Uterine smooth muscle cell (primary cell): ENCODE results near the gene DCTN1. TPM values are rescaled to one million over a fixed set of nuclear protein-coding genes. Genes with fewer than 3 reads are reported as not detected.

Experiments
- total RNA-seq: library from RNA; depleted of rRNA; stranded (reverse); fragments of >200 nt; gene quantifications from 2 replicates; pipeline ENCODE4 v1.2.3, GENCODE V29; 2014

The DCTN1 gene
- total RNA-seq, result 196 and 294 TPM in 2 replicates

DNA sequence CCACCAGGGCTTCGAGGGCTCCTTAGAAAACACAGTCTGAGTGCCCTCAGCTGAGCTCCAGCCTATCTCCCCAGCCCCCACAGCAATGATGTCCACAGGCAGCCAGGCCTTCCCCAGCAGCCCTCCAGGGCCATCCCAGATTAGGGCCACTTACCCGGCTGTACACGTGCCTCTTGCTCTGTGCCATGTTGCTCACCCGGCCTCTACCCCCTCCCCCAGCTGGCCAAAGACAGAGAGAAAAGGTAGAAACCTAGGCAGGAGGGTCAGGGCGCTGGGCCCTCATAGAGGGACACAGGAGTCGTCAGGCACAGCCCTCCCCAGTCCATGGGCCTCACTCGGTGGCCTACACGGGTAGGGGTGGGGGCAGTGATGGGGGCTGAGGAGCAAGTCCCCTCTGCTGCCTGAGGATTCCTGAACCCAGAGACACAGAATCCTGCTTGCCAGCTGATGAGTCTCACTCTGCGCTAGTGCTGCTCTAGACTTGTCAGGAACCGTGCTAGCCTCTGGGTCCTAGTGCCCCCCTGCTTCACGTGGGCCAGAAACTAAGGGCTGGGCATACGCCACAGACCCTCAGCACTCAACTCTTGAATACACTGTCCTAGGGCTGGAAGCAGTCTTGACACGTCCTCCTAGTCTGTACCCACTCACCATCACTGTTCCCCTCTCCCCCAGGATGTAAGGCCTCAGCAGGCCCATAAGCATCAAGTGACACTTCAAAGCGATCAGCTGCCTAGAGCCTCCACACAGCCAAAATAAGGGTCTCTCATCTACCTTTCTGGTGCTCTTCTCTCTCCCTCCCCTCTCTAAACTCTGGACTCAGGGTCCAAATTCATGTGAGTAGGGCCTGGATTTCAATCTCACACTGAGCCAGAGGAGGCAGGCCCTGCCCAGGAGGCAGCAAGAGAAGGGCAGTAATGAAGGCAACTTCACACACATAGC lies at the start of gene DCTN1:
Gene DCTN1 (minus strand): TSS at position 461 of the 939 bp plus-strand sequence. CDS start 274 bp downstream, at position 187.

DNA sequence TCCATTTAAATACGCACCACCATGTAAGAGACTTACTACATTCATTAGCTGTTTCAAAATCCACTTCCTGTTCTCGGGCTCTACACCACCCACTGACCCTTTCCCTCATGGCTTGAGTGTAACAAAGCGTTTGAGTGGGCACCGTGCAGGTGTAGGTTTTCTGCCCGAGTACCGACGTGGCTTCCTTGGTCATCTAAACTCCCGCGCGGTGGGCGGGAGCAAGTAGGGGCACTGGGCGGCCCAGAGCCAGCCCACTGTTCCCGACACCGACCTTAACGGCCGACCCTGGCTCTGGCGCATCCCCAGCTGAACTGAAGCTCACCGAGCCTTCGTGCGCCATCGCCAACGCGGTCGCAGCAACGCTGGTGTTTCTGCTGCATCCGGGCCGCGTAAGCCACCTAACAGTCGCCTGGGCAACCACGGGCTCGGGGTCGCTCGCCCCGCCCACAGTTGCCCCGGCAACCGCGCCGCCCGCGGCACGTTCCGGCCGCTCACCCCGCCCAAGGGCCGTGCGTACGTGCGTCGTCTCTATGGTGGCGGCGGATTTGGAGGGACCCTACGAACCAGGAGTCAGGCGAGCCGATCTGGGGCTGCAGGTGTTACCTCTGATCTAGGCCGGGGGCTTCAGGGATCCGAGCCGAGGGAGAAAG lies 41.2 kb upstream of the DCTN1 start, which contains the start of the genes C2orf81 and WDR54:
Gene C2orf81 (minus strand): TSS at position 399 of the 650 bp plus-strand sequence. CDS start 59 bp downstream, at position 340.
Gene WDR54 (plus strand): TSS at position 510 of the 650 bp plus-strand sequence. CDS start 424 bp downstream, outside the sequence.

DNA sequence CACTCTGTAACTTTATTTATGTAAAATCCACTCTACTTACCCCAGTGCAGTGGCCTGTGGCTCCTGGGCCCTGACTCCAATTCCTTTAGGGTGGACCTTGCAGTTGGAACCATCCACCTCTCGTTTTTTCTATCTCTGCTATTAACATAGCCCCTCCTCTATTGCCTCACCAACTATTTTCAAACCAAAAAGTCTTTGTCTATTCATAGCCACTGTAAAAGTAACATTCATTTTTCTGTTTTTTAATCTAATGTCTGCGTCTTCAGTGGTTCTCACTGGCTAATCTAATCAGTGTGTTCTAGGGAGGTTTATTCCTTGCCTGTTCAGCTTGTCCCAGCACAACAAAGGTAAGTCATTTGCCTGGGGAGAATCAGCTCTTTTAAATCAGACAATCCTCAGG lies 36.8 kb downstream of the DCTN1 start, which contains the start of gene SLC4A5:
Gene SLC4A5 (minus strand): TSS at position 101 of the 400 bp plus-strand sequence. CDS start 28,393 bp downstream, outside the sequence.

Other genes with a start within 250 kb of the DCTN1 start
- gene BOLA3, start 232.4 kb downstream of the DCTN1 start, total RNA-seq, result 33.7 and 50.0 TPM in 2 replicates
- gene MOB1A, start 201.4 kb downstream of the DCTN1 start, total RNA-seq, result 87.8 and 101 TPM in 2 replicates
- 179 and 270 TPM in 2 replicates for gene MTHFD2, start 181.7 kb downstream of the DCTN1 start, total RNA-seq
- gene SLC4A5, start 36.9 kb downstream of the DCTN1 start, total RNA-seq, result 0.25 and 0.44 TPM in 2 replicates
- gene C2orf81, start 41.3 kb upstream of the DCTN1 start, total RNA-seq, result 1.00 and 1.4 TPM in 2 replicates
- 51.6 and 103 TPM in 2 replicates for gene WDR54, start 41.4 kb upstream of the DCTN1 start, total RNA-seq
- gene RTKN, start 61.6 kb upstream of the DCTN1 start, total RNA-seq, result 12.9 and 14.6 TPM in 2 replicates
- 10.7 and 15.2 TPM in 2 replicates for gene INO80B, start 74.8 kb upstream of the DCTN1 start, total RNA-seq
- gene WBP1, start 78.1 kb upstream of the DCTN1 start, total RNA-seq, result 20.9 and 41.9 TPM in 2 replicates
- gene MOGS, start 85.1 kb upstream of the DCTN1 start, total RNA-seq, result 68.3 and 86.0 TPM in 2 replicates
- 26.2 and 35.7 TPM in 2 replicates for gene MRPL53, start 92.4 kb upstream of the DCTN1 start, total RNA-seq
- gene CCDC142, start 102.7 kb upstream of the DCTN1 start, total RNA-seq, result 23.0 and 24.2 TPM in 2 replicates
- 24.4 and 26.9 TPM in 2 replicates for gene TTC31, start 102.8 kb upstream of the DCTN1 start, total RNA-seq
- 1.4 and 2.0 TPM in 2 replicates for gene LBX2, start 119.3 kb upstream of the DCTN1 start, total RNA-seq
- gene PCGF1, start 127.4 kb upstream of the DCTN1 start, total RNA-seq, result 27.1 and 29.6 TPM in 2 replicates
- gene TLX2, start 134.1 kb upstream of the DCTN1 start, total RNA-seq, result not detected in 2 replicates
- gene DQX1, start 145.9 kb upstream of the DCTN1 start, total RNA-seq, result 0.11 and 0.12 TPM in 2 replicates
- gene AUP1, start 149.4 kb upstream of the DCTN1 start, total RNA-seq, result 78.6 and 82.2 TPM in 2 replicates
- gene HTRA2, start 149.6 kb upstream of the DCTN1 start, total RNA-seq, result 43.6 and 51.2 TPM in 2 replicates
- 12.1 and 28.0 TPM in 2 replicates for gene LOXL3, start 173.6 kb upstream of the DCTN1 start, total RNA-seq
- 24.6 and 35.0 TPM in 2 replicates for gene DOK1, start 174.4 kb upstream of the DCTN1 start, total RNA-seq